ENCODE measurements around the gene TMEM237.
"Not testable (repeated sequence)": the region's sequence is repeated elsewhere in the genome, so short reads cannot be mapped to it uniquely, and the experiment has no call there.

The TMEM237 gene, protein sequence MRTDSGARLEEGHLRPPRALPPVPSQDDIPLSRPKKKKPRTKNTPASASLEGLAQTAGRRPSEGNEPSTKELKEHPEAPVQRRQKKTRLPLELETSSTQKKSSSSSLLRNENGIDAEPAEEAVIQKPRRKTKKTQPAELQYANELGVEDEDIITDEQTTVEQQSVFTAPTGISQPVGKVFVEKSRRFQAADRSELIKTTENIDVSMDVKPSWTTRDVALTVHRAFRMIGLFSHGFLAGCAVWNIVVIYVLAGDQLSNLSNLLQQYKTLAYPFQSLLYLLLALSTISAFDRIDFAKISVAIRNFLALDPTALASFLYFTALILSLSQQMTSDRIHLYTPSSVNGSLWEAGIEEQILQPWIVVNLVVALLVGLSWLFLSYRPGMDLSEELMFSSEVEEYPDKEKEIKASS

DNA sequence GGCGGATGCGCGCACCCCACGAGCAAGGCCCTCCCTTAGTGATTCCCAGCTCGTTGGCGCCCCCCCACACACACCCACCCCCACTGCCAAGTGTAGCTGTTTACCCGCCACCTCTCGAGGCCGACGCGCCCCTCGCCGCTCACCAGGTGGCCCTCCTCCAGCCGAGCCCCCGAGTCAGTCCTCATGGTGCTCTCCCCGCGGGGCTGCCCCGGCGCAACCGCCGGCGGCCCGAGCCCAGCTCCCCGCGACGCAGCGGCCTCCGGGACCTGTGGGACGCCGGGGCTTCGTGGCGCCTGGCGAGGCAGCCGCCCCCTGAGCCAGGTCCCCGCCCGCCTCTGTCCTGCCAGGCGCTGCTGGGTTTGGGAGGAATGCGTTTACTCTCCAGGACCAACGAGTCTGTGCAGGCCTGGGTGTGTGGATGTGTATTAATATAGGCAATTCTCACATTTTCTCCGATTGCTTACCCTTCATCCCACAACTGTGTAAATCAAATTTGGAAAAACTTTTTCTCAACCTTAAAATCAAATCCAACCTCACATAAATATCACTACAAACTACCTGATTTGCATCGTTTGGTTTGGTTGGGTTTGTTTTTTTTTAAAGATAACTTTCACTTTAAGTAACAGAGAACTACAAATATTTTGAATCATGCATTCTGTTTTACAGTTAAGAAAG, at the start of gene TMEM237:
TMEM237 (minus strand) TSS at position 288 of the 675 bp plus-strand sequence; CDS start at position 185, 103 bp downstream.
- DNase-seq (ENCODE audit: low read depth in 2 of 2): no peak

DNA sequence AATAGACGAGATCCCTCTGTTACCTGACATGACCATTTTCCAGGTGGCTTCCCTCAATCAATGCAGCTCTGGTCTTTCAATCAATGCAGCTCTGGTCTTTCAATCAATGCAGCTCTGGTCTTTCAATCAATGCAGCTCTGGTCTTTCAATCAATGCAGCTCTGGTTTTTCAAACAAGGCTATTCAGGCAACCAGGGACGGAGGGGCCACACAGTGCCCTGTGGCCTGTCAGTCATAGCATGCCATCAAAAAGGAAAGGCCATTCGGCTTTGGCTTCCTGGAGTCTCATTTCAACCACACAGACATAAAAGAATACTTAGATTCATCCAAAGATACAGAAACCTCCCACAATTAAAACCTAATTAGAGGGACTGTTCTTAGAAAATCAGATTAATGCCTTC, 41.9 kb upstream of the TMEM237 start:
- no peak for DNase-seq (ENCODE audit: low read depth in 2 of 2)

DNA sequence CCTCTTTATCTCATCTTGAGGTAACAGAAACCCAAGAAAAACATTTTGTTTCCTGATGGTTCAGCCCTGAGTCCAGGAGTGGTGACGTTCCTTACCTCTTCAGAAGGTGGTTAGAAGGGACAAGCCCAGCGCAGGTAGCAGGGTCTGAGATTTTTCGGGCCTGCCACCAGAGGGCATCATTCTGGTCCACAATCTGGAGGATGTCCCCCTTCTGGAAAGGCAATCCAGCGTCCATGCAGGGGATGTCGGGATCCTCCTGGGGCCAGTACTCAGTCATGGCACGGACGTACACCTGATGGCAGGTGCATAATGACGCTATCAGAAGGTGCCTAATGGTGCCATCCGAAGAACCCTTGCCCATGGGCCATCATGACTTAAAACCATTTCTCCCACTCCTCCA, 37.4 kb upstream of the TMEM237 start:
- DNase-seq (ENCODE audit: low read depth in 2 of 2): peak in 1 of 2 donors; percentile 4

GRCh38 chr2:201678401-201678800, 35.1 kb upstream of the TMEM237 start:
- DNase-seq (ENCODE audit: low read depth in 2 of 2): no peak

GRCh38 chr2:201675454-201675853, 32.2 kb upstream of the TMEM237 start:
- no peak for DNase-seq (ENCODE audit: low read depth in 2 of 2)

DNA sequence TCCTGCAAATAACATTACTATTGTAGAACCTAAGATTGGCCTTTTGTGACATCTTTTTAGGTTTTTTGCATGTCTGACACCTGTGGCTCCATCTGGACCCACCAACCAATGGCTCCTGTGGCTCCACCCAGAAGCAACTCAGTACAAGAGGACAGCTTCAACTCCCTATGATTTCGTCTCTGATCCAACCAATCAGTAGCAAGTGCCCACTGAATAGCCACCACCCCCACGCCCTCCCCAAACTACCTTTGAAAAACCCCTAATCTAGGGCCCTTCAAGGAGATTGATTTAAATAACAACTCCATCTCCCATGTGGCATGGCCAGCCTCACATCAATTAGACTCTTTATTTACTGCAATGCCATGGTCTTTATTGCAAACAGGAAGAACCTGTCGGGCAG, 31.5 kb upstream of the TMEM237 start:
- no peak for DNase-seq (ENCODE audit: low read depth in 2 of 2)

GRCh38 chr2:201674298-201674697, 31.0 kb upstream of the TMEM237 start:
- no peak for DNase-seq (ENCODE audit: low read depth in 2 of 2)

DNA sequence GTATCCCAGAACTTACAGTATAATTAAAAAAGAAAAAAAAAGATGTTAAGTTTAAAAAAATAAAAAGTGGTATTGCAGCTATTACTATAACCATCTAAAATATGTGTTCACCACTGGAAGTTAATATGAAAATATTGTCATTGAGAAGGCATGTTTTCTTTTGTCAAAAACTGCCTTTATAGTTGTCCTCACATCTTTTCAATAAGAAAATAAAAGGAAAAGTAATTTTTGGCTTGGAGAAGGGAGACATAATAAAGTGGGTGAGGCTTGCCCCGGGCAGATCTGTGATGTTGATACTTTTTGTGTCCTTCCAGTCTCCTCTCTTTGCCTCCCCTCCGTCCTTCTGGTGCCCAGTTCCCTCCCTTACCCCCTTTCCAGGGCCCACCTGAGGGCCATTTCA, 30.2 kb upstream of the TMEM237 start:
- no peak for DNase-seq (ENCODE audit: low read depth in 2 of 2)

GRCh38 chr2:201671205-201671604, 27.9 kb upstream of the TMEM237 start:
- DNase-seq (ENCODE audit: low read depth in 2 of 2): not testable (repeated sequence)

GRCh38 chr2:201669865-201670264, 26.6 kb upstream of the TMEM237 start:
- no peak for DNase-seq (ENCODE audit: low read depth in 2 of 2)

GRCh38 chr2:201668402-201668910, 25.2 kb upstream of the TMEM237 start:
- DNase-seq (ENCODE audit: low read depth in 2 of 2): no peak

DNA sequence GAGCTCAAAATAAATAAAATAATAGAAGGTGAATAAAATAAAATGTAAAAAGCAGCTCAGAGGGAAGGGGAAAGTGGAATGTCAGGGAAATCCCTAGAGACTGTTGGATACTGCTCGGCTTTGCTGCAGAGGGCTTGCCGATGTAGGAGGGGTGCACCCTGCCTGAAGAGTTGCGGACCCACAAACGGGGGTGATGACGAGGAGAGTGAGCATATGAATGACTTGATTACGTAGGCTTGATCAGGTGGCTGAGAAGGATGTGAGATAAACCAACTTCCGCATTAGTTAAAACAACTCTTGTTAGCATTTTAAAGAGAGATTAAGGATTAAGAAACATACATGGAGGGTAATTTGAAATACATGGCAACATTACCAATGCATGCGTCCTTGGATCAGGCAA, 21.0 kb upstream of the TMEM237 start:
- no peak for DNase-seq (ENCODE audit: low read depth in 2 of 2)

DNA sequence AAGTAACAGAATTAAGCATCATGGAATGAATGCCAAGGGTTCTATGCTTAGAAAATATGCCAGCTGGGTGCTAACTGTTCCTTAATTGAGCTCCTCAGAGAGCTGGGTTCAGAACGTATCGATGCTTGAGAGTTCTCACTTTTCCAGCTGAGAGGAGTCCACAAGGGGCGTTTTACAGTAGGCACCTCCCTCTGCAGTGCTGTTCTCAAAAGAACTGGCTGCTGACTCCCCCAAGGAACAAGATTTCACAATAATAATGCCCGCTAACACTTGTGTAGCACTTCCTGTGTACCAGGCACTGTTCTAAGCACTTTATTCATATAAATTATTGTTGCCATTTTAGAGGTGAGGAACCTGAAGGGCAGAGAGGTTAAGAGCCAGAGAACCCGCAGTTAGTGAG, 18.1 kb upstream of the TMEM237 start:
- DNase-seq (ENCODE audit: low read depth in 2 of 2): no peak

DNA sequence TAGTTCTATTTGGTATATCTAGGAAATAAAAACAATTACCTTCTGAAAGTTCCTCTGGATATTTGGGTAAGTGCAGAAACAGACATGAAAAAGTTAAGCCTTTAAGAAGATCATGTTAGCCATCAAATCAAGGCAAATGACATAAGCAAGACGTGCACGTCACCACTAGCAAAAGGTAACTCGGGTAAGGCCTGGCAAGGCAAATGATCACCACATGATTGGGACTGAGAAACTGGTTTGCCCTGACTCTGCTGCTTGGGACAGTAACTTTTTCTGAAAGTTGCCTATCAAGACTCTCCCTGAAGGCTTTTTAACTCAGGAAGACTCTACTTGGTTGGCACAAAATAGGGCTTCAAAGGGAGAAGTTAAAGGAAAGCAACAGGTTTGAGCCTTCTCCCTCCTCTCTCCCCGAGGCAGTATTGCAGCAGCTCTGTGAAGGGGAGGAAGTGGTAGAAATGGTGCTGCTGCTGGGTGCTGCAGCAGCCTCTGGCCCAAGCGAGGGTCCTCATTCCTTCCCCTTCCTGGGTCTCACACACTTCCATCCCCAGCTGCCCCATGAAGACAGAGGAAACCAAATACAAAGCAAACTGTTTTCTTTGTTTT, 17.1 kb upstream of the TMEM237 start:
- no peak for DNase-seq (ENCODE audit: low read depth in 2 of 2)

- DNase-seq (ENCODE audit: low read depth in 2 of 2): no peak
Measured at GRCh38 chr2:201656740-201657139, 13.4 kb upstream of the TMEM237 start.

- DNase-seq (ENCODE audit: low read depth in 2 of 2): no peak
Measured at GRCh38 chr2:201656102-201656501, 12.8 kb upstream of the TMEM237 start.

DNA sequence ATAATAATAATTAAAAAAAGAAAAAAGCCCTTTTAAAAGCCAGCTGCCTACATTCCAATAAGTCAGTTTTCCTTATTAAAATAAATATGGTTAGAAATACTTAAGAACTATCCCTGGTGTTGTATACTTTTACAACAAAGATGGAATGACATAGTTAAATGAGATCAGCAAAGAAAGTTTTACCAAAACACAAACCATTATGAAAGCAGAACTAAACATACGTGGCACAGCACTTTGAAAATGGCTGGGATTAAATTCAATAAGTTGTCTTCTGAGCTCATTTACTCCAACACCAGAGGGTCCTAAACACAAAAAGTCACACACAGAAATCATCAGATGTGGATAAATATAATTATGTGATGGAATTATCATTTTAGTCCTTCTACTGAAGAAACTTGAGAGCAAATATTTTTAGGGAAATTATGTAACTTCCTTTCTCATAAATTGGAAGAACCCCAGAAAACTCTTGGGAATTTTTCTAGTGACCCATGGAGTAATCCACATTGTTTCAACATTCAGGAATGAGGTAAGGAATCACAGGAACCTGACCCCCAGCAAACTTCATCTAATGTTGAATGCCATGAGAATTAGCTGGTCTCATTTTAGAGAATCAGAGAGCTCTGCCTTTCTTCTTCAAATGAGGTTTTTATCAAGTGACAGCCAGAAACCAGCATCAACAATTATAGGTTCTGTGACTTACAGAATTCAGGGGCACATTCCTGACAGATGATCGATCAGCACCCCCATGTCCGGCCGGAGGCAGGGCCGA, 11.5 kb upstream of the TMEM237 start:
- no peak for DNase-seq (ENCODE audit: low read depth in 2 of 2)

DNA sequence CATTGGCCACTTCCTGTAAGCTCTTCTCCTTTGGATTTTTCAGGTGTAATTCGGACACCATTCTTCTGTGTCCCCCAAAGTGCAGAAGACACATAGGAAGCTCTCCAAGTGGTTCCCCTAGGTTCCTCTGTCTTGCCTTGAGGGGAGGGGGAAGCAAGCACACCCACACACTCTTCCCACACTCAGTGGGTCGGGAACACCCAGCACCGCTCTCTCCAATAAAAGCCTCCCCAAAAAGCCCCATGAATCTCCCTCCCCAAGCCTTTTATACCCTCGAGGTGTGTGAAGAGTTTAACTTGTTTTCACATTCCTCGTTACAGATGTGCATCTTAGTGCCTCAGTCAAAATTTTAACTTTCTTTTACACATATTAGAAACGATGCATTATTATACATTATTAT, 9.9 kb upstream of the TMEM237 start:
- DNase-seq (ENCODE audit: low read depth in 2 of 2): no peak

- no peak for DNase-seq (ENCODE audit: low read depth in 2 of 2)
Measured at GRCh38 chr2:201649442-201649841, 6.1 kb upstream of the TMEM237 start.

GRCh38 chr2:201647431-201647830, 4.1 kb upstream of the TMEM237 start:
- no peak for DNase-seq (ENCODE audit: low read depth in 2 of 2)

GRCh38 chr2:201644001-201644400, 698 bp upstream of the TMEM237 start:
- DNase-seq (ENCODE audit: low read depth in 2 of 2): no peak
